T follicular helper cell (primary cell): ENCODE measurements around the gene SLC2A4RG.
A peak's percentile ranks its signal among the peaks of the same experiment; 100 is the strongest.

Experiments
- DNase-seq: peaks from one replicate; pipeline ENCODE4 v3.0.0-alpha.2; 2020; ENCODE audit warnings: low read depth

SLC2A4RG gene

GRCh38 chr20:63777614-63778013 lies 38.0 kb downstream of the SLC2A4RG start:
- no peak for DNase-seq

- no peak for DNase-seq
Measured at GRCh38 chr20:63778034-63778752, 38.6 kb downstream of the SLC2A4RG start.

- DNase-seq, result no peak
Measured at GRCh38 chr20:63778857-63779256, 39.3 kb downstream of the SLC2A4RG start.

DNA sequence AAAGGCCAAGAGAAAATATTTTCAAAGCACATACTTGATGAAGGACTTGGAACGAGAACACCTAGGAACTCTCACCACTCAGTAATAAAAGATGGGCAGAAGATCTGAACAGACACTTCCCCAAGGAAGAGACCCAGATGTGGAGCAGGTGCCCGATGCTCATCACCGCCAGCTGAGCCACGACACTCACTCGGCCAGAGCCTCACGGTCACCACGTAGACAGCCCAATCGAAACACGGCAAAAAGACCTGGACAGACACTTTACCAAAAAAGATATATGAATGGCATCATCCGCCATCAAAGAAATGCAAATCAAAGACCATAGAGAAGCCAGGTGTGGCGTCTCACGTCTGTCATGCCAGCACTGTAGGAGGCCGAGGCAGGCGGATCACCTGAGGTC lies 41.6 kb downstream of the SLC2A4RG start:
- DNase-seq, result no peak

GRCh38 chr20:63782051-63782471 lies 42.5 kb downstream of the SLC2A4RG start:
- DNase-seq, result peak; percentile 26

- DNase-seq, result no peak
Measured at GRCh38 chr20:63782521-63782971, 43.0 kb downstream of the SLC2A4RG start.

DNA sequence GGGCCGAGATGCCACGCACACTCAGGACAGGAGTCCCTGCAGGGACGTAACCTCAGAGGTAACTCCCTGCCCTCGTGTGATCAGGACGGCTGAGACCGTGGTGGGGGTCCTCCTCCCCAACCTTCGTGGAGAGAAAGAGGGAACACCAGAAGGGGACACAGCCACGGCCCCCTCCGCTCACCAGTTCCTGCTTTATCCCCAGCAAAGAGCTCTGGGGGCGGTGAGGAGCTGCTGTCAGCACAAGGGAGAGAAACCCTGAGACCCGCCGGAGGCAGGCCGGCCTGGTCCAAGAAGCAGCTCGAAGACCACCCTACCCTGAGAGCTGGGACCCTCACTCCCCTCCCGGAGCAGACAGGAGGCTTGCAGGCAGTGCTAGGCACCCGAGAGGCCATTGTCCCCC lies 44.4 kb downstream of the SLC2A4RG start:
- no peak for DNase-seq

- DNase-seq, result no peak
Measured at GRCh38 chr20:63785691-63786131, 46.1 kb downstream of the SLC2A4RG start.

DNA sequence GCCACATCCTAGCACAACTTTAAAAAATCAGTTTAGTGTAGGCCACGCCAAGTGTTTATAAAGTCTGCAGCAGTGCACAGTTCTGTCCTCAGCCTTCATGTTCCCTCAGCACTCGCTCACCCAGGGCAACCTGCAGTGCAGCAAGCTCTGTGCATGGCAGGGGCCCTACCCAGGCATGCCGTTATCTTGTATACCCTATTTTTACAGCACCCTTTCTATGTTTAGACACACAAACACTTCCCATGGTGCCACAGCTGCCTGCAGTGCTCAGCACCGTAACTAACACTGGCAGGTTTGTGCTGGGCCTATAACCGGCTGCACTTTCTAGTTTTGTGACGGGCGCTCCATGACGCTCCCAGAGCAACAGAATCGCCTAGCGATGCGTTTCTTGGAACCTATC lies 47.7 kb downstream of the SLC2A4RG start:
- no peak for DNase-seq

GRCh38 chr20:63787749-63788148 lies 48.2 kb downstream of the SLC2A4RG start:
- DNase-seq, result no peak

GRCh38 chr20:63789836-63790571 lies 50.4 kb downstream of the SLC2A4RG start:
- no peak for DNase-seq

- DNase-seq, result no peak
Measured at GRCh38 chr20:63790572-63791168, 51.1 kb downstream of the SLC2A4RG start.

DNA sequence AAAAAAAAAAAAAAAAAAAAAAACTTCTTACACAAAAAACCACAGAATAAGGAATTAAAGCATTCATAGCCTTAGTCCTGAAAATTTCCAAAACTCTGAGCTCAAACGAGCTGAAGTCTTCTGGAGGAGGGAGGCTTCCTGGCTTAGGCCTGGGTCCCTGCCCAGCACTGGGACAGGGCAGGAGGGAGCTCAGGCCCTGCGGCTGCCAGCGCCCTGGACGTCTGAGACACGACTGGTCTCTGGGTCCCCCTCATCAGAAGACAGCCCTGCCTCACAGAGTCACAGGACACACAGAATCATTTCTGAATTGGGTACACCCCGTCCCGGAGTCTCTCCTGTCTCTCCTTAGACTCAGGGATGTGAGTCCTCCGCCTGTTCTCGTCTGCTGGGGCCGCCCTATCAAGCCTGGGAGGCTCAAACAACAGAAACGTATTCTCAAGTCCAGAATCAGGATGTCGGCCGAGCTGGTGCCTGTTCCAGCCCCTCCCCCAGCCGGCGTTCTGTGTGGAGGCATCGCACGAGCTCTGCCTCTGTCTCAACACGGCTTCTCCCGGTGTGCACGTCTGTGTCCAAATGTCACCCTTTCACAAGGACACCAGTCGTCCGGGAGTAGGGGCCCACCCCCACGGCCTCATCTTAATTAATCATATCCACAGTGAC lies 52.1 kb downstream of the SLC2A4RG start:
- no peak for DNase-seq

GRCh38 chr20:63792866-63793265 lies 53.3 kb downstream of the SLC2A4RG start:
- DNase-seq, result no peak
